Measurements from ENCODE around the gene CASP1.

DNA sequence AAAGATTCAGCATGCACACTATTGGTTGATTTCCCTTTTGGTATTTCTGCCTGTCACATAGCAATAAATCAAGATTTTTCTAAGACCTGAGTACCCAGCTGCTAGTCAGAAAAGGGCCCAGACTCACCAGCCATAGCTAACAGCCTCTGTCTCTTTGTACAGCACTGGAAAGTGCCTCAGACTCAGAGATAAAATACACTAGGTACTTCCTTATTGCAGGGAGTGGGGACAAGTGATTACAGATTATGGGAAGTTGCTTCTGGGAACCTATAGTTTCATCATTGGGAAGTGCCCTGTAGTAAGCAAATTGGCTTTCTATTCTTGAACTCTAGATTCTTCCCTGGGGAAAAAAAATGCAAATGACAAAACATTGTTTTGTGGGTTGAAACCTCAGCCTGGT is 11.9 kb downstream of the CASP1 start, which contains the start of gene CASP5:
- TF ChIP-seq POLR2A (IDR thresholded peaks at IDR 0.05; ENCODE audit: extremely low read depth, insufficient read length) (no peak), MYC (IDR thresholded peaks at IDR 0.05; ENCODE audit: low read depth, low read length) (no peak)
- TF ChIP-seq, protein P1, sequence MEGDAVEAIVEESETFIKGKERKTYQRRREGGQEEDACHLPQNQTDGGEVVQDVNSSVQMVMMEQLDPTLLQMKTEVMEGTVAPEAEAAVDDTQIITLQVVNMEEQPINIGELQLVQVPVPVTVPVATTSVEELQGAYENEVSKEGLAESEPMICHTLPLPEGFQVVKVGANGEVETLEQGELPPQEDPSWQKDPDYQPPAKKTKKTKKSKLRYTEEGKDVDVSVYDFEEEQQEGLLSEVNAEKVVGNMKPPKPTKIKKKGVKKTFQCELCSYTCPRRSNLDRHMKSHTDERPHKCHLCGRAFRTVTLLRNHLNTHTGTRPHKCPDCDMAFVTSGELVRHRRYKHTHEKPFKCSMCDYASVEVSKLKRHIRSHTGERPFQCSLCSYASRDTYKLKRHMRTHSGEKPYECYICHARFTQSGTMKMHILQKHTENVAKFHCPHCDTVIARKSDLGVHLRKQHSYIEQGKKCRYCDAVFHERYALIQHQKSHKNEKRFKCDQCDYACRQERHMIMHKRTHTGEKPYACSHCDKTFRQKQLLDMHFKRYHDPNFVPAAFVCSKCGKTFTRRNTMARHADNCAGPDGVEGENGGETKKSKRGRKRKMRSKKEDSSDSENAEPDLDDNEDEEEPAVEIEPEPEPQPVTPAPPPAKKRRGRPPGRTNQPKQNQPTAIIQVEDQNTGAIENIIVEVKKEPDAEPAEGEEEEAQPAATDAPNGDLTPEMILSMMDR (IDR thresholded peaks at IDR 0.05; ENCODE audit: low read depth, low read length) = no peak

All from NB4 (cell line).